Tibial nerve (tissue), 4 donors: Measurements from ENCODE around the gene TFF3.

Experiments
- CTCF ChIP-seq, 5 experiments: fragments of 200-600 bp in 3 of 5; fragments of 450-650 bp in 2 of 5; sonication (generic) in 3 of 5; IDR thresholded peaks; one replicate each; pipeline ENCODE4 v1.5.1; 2016 to 2019; ENCODE audit warnings: antibody characterized with exemption in 5 of 5, mild to moderate bottlenecking in 3 of 5, moderate library complexity in 2 of 5
- EP300 ChIP-seq, 2 donors: sonication (generic); formaldehyde crosslinking; IDR thresholded peaks; one replicate each; pipeline ENCODE4 v1.6.1; 2017; ENCODE audit warnings: antibody characterized with exemption in 2 of 2, mild to moderate bottlenecking in 1 of 2
- POLR2A ChIP-seq, 2 donors: fragments of 450-650 bp; IDR thresholded peaks; one replicate each; pipeline ENCODE4 v1.6.1; 2017; ENCODE audit warnings: antibody characterized with exemption in 2 of 2, mild to moderate bottlenecking in 2 of 2, moderate library complexity in 2 of 2

- TF ChIP-seq CTCF (IDR thresholded peaks at IDR 0.05) (no peak), EP300 (IDR thresholded peaks at IDR 0.05) (no peak), POLR2A (IDR thresholded peaks at IDR 0.05) (no peak)
Measured at GRCh38 chr21:42276526-42277154, 38.6 kb downstream of the TFF3 start.
